Epidermal melanocyte (primary cell): ENCODE measurements around the gene TMEM53.

Source experiments
- DNase-seq: peaks from one replicate; pipeline ENCODE4 v3.0.0; 2011; ENCODE audit warnings: low spot score; ENCODE audit not compliant: insufficient read length

TMEM53 gene

GRCh38 chr1:44698138-44698537 lies 23.9 kb upstream of the TMEM53 start:
- DNase-seq = no peak

- DNase-seq = no peak
These were observed 22.6 kb upstream of the TMEM53 start for GRCh38 chr1:44696789-44697345.

GRCh38 chr1:44696101-44696500 lies 21.8 kb upstream of the TMEM53 start:
- no peak for DNase-seq

DNA sequence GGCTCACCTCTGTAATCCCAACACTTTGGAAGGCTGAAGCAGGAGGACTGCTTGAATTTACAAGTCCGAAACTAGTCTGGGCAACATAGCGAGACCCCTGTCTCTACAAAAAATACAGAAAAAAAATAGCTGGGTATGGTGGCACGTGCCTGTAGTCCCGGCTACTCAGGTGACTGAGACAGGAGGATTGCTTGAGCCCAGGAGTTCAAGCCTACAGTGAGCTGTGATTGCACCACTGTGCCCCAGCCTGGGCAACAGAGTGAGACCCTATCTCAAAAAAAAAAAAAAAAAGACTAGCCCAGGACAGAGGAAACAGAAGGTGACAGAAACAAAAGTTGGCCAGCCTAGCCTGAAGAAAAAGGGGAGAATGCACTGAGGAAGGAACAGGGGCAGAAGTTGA lies 21.4 kb upstream of the TMEM53 start:
- no peak for DNase-seq

DNA sequence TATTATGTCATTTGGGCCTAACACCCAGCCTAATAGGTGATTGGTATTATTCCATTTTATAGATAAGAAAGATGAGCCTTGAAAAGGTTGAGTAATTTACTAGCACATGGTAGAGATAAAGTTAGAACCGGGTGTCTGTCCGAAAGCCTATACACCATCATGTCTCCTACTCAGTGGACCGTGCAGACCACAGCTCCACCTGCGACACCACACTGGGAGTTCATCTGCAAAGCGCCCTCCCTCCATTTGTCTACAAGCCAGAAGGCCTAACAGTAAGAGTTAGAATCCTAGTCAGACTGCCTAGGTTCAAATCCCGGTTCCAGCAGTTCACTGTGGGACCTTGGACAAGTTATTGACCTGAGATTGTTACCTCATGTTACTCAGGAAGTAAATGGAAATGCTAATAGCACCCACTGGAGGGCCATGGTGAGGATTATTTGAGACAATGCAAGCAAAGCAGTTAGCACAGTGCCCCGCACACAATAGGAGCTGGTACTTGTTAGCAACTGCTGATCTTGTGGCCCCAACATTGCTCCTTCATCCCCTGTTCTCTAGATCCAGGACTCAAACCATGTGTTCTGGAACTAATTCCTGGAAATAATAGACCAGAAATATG lies 20.7 kb upstream of the TMEM53 start:
- DNase-seq = no peak

DNA sequence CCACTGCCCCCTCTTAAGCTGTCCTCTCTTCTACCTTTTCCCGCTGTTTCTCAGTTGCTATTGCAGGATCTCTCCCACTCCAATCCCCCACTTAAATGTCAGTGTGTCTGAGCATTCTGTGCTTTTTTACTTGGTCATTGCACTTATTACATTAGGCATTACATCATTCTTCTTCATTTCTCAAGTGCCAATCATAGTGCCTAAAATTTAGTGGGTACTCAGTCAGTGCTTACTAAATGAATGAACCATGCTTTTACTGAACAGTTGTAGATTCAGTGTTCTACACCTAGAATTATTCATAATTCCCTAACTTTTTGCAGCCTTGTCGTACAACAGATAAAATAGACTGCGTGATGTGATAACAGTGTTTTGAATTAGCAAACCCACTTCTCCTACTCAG lies 19.6 kb upstream of the TMEM53 start:
- no peak for DNase-seq

- no peak for DNase-seq
These were observed 18.9 kb upstream of the TMEM53 start for GRCh38 chr1:44693159-44693558.

- no peak for DNase-seq
These were observed 15.1 kb upstream of the TMEM53 start for GRCh38 chr1:44689447-44689765.

DNA sequence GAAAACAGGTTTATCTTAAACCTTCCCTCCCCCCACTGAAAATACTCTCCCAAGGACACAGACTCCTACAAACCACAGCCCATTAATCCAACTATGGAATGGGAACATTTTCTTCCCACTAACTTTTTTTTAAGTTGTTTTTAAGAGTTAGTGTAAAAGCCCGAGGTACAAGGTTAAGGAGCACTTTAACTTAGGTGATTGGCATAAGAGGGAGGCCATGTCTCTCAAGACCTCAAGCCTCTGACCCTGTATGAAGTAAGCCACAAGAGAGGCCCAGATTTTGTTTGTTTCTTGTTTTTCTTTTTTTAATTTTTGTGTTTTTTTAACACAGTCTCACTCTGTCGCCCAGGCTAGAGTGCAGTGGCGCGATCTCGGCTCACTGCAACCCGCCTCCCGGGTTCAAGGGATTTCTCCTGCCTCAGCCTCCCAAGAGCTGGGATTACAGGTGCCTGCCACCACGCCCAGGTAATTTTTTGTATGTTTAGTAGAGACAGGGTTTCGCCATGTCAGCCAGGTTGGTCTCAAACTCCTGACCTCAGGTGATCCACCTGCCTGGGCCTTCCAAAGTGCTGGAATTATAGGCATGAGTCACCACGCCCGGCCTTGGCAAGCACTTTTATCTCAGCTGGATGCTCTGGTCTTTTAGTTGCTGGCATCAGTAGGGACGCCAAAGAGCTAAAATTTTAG lies 14.6 kb upstream of the TMEM53 start:
- DNase-seq = no peak

DNA sequence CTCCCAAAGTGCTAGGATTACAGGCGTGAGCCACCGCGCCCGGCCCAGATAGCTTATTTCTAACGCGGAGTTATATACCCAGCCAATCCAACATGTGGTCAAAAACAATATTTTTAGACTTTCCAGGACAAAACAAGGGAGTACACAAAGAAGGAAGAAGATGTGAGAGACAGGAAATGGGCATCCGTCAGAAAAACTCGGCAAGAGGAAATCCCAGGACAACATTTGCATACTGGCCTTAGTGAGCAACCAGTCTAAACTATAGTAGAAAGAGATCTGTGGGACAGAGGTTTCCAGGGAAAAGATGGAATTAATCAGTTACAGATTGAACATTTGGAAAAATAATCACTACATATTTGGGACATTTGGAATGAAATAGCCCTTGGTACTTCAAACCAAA lies 11.6 kb upstream of the TMEM53 start:
- no peak for DNase-seq

DNA sequence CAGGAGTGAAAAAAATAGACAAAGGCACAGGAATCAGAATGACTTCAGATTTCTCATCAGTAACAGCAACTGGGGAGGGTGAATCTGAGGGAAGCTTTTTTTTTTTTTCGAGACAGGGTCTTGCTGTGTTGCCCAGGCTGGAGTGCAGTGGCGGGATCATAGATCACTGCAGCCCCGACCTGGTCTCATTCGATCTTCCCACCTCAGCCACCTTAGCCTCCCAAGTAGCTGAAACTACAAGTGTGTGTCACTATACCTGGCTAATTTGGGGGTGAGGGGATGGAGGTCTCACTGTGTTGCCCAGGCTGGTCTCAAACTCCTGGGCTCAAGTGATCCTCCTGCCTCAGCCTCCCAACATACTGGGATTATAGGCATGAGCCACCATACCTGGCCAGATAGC lies 10.9 kb upstream of the TMEM53 start:
- no peak for DNase-seq

- no peak for DNase-seq
These were observed 10.2 kb upstream of the TMEM53 start for GRCh38 chr1:44684525-44684924.

GRCh38 chr1:44682883-44683265 lies 8.6 kb upstream of the TMEM53 start:
- no peak for DNase-seq

GRCh38 chr1:44681905-44682882 lies 7.9 kb upstream of the TMEM53 start:
- no peak for DNase-seq

GRCh38 chr1:44679468-44679867 lies 5.2 kb upstream of the TMEM53 start:
- no peak for DNase-seq

GRCh38 chr1:44678626-44679025 lies 4.3 kb upstream of the TMEM53 start:
- DNase-seq = no peak

GRCh38 chr1:44678120-44678519 lies 3.8 kb upstream of the TMEM53 start:
- DNase-seq = no peak

- no peak for DNase-seq
These were observed 3.0 kb upstream of the TMEM53 start for GRCh38 chr1:44677201-44677766.

DNA sequence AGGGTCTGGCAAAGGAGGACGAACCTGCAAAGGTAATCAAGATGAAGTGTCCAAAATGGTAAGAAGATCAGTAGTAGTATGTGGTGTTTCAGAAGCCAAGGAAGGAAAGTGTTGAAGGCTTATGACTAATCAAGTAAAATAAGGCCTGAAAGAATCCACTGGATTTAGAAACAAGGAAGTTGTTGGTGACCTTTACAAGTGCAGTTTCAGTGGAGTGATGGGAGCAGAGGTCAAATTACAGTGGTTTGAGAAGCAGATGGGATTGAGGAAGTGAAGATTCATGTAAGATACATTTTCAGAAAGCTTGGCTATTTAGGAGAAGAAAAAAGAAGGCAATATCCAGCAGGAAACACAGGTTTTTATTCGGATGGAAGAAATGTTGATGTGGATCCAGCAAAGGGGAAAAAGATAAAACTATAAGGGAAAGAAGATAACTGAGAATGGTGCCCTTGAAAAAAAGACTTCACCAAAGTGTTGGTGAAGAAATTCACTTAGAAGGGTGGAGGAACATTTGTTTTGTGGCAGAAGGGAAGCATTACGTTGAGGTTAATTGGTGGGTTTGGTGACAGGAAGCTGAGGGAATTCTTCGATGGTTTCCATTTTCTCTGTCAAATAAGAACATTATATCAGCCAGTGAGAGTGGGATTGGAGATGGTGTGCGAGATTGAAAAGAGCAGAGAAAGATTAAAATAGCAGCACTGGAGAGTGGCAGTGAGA lies 2.4 kb upstream of the TMEM53 start:
- no peak for DNase-seq

GRCh38 chr1:44675186-44675585 lies 905 bp upstream of the TMEM53 start:
- DNase-seq = no peak

GRCh38 chr1:44673675-44674112 lies 587 bp downstream of the TMEM53 start:
- DNase-seq = no peak
